HG02973 (cell line): Measurements from ENCODE around the gene OR10H3.
"Not testable (repeated sequence)": the region's sequence is repeated elsewhere in the genome, so short reads cannot be mapped to it uniquely, and the experiment has no call there.

Source experiments
- ATAC-seq: cut with Tn5 transposase; IDR thresholded peaks from one replicate; pipeline ENCODE4 v1.9.1; 2021; ENCODE audit warnings: moderate library complexity; ENCODE audit not compliant: unreplicated experiment

OR10H3 gene, protein sequence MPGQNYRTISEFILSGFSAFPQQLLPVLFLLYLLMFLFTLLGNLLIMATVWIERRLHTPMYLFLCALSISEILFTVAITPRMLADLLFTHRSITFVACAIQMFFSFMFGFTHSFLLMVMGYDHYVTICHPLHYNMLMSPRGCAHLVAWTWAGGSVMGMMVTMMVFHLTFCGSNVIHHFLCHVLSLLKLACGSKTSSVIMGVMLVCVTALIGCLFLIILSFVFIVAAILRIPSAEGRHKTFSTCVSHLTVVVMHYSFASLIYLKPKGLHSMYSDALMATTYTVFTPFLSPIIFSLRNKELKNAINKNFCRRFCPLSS

DNA sequence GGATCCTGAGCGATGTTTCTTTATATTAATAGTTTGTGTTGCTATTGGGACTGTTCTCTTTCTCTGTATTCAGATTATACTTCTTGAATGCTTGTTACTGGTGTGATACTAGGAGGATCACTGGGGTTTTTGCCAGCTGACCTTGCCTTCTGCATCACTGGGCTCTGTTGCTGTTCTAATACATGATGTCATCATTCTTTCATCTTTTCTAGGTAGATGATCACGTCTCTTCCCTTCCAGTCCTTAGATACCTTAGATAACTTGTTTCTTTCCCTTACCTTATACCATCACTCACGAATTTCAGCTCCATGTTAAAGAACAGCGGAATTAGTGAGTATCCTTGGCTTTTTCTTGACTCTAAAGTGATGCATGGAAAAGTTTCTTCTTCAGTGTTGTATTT lies at the start of gene OR10H3:
TSS of gene OR10H3 (plus strand) at position 264 of the 400 bp plus-strand sequence. CDS start 3,408 bp downstream, outside the sequence.
- no peak for ATAC-seq

DNA sequence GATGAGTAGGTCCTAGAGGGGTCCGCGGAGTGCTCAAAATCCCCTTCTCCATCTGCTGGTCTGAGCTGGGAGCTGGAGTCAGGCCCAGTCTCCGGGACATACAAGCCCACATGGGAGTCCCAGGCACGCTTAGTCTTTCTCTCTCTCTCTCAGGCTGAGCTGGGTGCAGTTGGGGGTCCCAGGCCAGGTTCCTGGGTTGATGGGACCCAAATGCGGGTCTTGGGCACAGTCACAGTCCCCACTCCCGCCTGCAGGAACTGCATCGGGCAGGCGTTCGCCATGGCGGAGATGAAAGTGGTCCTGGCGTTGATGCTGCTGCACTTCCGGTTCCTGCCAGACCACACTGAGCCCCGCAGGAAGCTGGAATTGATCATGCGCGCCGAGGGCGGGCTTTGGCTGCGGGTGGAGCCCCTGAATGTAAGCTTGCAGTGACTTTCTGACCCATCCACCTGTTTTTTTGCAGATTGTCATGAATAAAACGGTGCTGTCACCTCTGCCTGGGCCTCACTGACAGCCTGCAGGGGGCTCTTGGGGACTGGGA lies 41.1 kb upstream of the OR10H3 start:
- no peak for ATAC-seq

DNA sequence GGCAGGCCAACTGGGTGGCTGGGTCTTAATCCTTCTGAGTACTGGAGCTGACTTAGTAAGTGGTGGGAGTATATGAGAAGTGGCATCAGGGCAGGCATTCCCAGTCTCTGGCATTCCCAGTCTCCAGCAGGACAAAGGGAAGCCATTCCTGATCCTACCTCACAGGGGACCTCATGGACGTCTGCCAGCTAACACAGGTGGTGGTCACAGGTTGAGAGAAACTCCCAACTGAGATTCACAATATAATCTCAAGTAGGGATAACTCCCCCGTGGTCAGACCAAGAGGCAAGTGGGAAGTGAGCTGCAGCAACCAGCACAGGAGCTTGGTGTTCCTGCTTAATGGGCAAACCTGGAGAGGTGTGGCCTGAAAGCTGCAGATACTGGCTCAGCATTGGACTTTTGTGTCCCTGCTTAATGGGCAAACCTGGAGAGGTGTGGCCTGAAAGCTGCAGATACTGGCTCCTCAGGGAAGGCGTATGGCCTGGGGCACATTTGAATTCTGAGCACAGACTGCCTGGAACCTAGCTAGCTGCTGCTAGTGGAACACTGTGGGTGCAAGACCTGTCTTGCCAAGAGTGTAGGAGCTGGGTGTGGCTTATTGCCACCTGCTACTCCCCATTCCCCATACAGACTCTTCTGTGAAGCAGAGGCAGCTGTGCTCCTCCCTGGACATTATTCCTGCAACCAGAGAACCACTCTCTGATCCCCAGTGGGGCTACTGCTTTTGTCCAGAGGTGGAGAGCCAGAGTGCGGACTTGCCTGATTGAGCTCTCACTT lies 35.8 kb upstream of the OR10H3 start:
- no peak for ATAC-seq

DNA sequence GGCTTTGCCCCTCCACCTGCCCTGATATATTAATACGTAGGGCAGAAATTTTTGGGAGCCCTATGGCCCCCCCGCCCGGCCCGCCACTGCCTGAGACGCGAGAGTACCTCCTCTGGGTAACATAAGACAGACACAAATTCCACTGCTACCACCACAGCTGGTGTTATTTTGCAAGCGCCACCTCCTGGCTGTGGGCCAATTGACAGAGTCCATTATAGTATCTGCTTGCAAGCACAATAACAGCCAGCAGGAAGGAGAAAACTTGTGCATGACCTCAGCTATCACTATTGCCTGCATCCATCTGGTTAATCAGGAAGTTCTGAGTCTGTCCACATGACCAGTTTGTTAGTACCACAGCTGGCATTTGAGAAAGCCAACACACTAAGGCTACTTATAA lies 35.3 kb upstream of the OR10H3 start:
- ATAC-seq: no peak

DNA sequence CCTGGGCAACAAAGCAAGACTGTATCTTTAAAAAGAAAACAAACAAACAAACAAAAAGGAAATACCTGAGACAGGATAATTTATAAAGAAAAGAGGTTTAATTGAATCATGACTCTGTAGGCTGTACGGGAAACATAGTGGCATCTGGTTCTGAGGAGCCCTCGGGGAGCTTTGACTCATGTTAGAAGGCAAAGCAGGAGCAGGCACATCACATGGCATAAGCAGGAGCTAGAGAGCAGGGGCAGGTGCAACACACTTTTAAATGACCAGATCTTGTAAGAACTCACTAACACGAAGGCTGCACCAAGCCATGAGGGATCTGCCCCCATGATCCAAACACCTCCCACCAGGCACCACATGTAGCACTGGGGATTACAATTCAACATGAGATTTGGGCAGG lies 23.1 kb upstream of the OR10H3 start:
- ATAC-seq: no peak

DNA sequence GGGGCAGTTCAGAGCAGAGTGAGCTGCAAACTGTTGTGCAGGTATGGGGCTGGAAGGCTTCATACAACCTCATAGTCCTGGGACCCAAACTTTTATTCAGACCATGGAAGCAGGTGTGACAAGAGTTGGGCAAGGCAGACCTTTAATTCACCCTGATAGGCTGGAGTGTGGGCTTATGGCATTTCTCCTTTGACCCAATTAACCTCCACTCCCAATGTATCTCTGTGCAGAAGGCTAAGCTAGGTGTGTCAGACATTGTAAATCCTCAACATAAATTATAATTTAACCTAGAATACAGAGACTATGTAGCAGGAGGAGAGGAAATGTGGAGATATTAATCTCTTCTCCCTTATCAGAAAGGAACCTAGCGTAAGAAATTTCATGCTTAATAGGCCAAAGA lies 22.1 kb upstream of the OR10H3 start:
- no peak for ATAC-seq

DNA sequence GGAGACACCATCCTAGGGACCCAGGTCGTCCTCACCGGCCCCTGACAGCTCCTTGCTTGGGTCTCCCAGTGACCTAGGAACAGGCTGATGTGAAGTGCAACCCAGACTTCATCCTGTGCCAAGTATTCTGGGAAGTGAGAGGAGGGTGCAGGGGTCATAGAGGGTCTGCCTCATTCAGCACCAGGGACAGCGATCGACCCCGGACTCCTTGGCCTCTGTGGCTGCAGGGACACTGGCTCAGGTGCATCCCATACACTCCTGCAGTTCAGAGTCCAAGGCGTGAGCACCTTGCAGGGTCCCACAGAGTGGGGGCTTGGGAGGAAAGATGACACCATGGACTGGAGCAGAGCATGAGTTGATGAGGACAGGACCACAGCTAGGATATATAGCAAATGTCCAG lies 20.0 kb upstream of the OR10H3 start:
- no peak for ATAC-seq

DNA sequence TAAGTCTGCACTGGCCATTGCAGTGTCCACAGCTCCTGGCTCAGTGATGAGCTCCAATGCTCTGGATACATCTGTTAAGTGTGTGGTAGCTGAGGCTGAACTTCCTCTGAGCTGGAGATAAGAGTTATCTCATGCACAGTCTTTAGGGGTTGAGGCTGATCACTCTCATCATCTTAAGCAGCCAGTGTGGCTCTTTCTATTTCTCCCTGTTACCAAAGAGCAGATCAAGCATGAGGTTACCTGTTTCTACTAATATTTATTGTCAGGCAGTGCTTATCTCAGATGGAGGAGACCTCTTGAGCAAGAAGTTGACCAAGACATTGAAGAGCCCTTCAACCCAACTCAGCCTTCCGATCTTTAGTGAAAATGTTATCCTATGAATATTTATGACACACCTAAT lies 16.5 kb upstream of the OR10H3 start:
- no peak for ATAC-seq

DNA sequence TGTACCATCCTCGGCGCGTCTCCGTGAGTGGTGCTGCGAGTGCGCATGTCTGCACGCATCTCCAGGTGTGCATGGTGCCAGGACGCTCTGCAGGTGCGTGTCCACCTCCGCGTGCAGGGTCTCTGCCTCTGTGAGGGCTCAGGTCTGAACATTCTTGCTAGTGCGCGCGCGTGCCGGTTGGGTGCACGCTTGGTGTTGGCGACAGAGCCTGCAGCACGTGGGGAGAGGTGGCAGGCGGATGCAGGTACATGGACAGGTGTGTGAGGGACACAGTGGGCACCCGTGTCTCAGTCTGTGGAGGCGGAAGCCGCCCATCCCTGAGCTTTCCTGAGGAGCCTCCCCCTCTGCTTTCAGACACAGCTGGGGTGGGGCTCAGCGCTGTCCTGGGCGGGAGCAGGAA lies 14.8 kb upstream of the OR10H3 start:
- no peak for ATAC-seq

DNA sequence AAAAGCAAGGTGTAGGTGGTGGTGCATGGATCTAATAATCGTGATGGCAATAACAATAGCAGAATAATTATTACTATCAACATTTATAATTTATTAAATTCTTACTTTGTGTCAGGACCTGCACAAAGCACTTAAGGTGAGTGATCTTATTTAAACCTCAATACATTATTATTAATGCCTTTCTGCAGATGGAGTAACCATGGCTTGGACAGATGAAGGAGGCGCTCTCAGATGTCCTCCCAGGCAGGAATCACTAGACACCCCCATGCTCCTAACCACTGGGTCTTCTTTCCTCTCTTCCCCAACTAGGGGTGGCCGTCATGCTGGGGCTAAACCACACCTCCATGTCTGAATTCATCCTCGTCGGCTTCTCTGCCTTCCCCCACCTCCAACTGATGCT lies 10.1 kb upstream of the OR10H3 start, which contains the start of gene OR10H2:
TSS of gene OR10H2 (plus strand) at position 301 of the 400 bp plus-strand sequence. CDS start at position 321, 20 bp downstream.
- ATAC-seq: no peak

DNA sequence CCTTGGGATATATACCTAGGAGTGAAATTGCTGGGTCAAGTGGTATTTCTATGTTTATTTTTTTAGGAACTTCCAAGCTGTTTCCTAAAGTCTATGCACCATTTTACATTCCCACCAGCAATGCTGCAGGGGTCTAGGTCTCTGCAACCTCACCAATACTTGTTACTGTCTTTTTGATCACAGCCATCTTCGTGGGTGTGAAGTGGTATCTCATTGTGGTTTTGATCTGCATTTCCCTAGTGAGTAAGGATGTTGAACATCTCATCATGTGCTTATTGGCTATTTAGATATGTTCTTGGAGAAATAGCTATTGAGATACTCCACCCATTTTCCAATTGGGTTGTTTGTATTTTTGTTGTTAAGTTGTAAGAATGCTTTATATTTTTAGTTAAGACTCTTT lies 7.2 kb upstream of the OR10H3 start:
- ATAC-seq: no peak

DNA sequence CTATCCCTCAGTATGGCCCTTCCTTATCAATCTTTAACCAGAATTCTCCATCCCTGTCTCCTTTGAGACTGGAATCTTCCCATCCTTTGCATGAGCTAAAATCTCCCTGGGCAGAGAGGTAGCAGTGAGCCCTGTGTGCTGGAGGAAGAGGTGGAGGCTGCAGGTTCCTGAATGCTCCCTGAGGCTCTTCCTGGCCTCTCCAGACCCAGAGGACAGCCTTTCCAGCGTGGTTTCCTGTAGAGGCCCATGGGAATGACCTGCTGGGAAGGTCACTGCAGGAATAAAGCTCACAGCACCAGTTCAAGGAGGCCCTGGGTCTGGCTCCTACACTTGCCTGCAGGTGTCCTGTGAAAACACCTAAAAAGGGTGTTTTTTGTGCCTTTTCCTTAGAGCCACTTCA lies 5.4 kb upstream of the OR10H3 start:
- no peak for ATAC-seq

DNA sequence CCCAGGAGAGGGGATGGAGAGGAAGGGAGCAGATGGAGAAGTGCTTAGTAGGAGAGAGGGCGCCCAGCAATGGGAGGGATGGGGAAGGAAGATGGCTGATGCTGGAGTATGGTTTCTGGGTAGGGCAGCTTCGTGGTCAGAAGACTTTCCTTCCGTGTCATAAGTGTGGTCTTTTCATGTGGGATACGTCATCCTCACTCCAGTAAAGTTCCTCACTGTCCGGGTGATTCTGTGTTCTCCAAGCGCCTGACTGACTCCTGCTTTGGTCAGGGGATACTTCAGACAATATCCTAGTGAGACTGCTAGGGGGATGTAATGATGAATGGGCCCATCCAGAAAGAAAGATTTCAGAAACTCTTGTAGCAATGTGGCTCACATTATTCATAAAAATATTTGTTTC lies 3.9 kb upstream of the OR10H3 start:
- ATAC-seq: no peak

DNA sequence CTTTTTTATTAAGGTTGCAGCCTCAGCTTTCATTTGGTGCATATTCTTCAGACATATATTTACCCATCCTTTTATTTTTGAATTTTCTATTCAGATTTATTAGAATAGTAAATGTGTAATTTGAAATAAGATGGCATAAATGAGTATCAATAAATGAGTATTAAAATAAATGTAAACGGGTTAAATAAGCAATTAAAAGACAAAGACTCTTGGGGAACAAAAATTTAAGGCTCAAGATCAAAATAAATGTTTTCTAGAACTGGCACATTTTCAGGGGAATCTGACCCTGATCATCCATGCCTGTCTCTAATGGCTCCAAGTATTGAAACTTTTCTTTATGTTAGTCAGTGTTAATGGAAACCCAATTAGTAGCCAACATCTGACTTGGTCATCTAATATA lies 3.0 kb downstream of the OR10H3 start:
- no peak for ATAC-seq

DNA sequence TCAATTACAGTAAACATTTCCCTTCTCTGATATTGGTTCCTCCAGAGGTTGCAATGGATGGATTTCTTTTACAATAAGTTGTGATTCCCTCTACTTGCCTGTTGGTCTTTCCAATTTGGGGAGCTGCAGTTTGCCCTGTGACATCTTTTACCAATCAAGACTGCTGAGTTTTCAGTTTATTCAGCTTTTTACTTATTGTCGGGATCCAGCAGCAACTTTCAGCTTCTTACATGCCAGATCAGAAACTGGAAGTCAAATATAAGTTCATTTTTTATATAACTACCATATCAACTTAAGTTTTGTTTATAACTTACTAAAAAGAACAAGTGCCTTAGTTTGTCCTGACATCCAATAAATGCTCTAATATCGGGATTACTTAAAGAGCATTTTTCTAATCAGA lies 10.5 kb downstream of the OR10H3 start:
- ATAC-seq: no peak

DNA sequence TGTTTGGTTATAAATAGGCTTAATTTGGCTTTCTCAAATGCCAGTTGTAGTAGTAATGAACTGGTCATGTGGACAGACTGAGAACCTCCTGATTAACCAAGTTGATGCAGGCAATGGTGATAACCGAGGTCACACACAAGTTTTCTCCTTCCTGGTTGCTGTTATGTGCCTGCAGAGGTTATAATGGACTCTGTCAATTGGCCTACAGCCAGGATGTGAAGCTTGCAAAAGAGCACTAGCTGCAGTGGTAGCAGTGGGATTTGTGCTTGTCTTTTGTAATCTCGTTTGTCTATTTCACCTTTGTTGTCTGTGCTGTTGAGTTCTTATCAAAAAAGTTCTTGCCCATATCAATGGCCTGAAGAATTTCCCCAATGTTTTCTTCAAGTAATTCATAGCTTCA lies 20.6 kb downstream of the OR10H3 start:
- ATAC-seq: no peak

DNA sequence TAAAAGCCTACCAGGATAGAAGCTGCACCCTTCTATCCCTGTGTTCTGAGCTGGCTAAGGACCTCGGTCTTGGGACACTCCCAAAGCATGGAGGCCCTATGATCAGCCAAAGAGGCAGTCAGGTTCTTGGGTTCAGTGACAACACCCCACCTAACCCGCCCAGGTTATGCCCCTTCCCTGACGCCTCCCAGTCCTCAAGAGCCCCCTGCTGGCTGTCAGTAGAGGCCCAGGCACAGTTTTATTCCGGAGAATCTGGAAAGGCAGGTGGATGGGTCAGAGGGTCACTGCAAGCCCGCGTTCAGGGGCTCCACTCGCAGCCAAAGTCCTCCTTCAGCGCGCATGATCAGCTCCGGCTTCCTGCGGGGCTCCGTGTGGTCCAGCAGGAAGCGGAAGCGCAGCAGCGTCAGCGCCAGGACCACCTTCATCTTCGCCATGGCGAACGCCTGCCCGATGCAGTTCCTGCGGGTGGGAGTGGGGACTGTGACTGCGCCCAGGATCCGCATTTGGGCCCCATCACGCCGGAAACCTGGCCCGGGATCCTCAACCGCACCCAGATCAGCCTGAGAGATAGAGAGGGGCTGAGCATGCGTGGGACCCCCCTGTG lies 22.3 kb downstream of the OR10H3 start:
- no peak for ATAC-seq

DNA sequence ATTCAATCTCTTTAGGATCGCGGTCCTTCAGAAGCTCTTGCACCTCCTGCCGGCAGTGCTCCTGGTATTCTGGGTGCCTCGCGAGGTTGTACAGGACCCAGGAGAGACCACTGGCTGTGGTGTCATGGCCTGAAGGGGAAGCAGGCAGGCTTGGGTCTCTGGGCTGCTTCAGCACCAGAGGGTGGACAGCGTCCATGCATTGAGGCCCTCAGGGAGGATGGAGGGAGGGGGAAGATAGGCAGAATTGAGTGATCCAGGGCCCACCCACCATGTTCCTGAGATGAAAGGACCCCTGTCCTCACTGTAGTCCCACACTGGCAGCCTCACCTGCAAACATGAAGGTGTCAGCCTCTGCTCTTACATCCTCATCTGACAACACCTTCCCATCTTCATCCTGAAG lies 31.8 kb downstream of the OR10H3 start:
- no peak for ATAC-seq

DNA sequence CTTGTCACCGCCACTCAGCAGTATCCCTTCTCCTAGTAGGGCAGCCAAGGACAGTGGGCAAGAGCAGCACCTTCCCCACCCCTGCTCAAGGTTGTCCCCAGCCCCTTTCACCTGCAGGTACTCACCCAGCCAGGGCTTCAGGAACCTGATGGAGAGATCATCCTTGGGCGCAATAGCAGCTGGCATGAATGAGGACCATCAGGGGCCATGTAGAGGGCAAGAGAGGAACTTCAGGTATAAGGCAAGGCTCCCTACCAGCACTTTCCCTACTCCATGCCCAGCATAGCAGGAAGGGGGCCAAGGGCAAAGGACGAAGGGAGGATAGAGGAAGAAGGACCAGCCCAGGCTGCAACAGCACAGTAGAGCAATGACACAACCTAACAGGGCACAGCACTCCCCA lies 36.4 kb downstream of the OR10H3 start:
- not testable (repeated sequence) for ATAC-seq

DNA sequence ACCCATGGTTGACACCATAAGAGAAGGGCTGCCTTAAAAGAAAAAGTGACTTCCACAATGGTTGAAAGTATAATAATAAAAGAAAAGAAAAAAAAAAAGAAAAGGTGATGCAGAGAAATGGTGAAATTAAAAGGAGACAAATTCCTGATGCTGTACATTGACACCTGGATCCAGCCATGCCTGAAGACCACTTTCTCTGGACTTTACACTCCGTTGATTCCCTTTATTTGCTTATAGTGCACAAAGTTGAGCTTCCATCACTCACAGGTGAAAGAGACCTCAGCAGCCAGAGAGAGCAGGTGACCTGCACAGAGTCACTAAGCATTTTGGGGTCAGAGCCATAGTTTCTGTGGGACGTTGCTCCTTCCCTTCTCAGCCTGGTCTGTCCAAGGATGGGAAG lies 37.5 kb downstream of the OR10H3 start:
- no peak for ATAC-seq

DNA sequence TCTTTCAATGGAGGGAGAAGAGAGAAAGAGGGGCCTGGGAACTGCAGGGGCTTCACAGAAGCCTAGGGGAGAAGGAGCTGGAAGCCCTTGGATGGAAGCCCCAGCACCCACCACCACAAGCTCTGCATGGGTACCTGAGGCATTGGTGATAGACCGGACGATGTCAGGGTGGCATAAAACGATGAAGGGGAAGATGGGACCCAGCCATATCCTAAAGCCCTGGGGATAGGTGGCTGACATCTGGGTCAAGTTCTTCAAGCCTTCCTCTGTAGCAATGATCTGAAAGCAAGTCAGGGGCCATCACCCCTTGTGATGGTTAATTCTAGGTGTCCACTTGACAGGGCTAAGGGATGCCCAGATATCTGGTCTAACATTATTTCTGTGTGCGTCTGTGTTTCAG lies 38.5 kb downstream of the OR10H3 start:
- ATAC-seq: no peak
